SK-N-SH treated with all-trans-retinoic acid at 6 μM for 48 hours (cell line): Measurements from ENCODE around the gene NR4A2.

Source experiments
- ATAC-seq: fragments of 200-7000 bp; cut with Tn5 transposase; 3 replicates; pipeline ENCODE4 v1.9.1; 2020; ENCODE audit warnings: mild to moderate bottlenecking, moderate library complexity
- ARNTL ChIP-seq: fragments of 450-650 bp; formaldehyde crosslinking; IDR thresholded peaks from 2 replicates; pipeline ENCODE4 v1.5.0; 2020; ENCODE audit warnings: low read depth, mild to moderate bottlenecking, moderate library complexity, borderline replicate concordance
- BACH2 ChIP-seq: fragments of 250-450 bp; sonication (Bioruptor Pico); IDR thresholded peaks from 2 replicates; pipeline ENCODE4 v1.9.0; 2021; ENCODE audit warnings: mild to moderate bottlenecking, borderline replicate concordance
- CSDC2 ChIP-seq: fragments of 250-450 bp; sonication (Bioruptor Pico); IDR thresholded peaks from 2 replicates; pipeline ENCODE4 v1.5.0; 2020; ENCODE audit warnings: mild to moderate bottlenecking, moderate library complexity
- CSRNP3 ChIP-seq: fragments of 250-450 bp; sonication (Bioruptor Pico); IDR thresholded peaks from 2 replicates; pipeline ENCODE4 v1.5.1; 2021; ENCODE audit warnings: mild to moderate bottlenecking, moderate library complexity
- ESRRG ChIP-seq: fragments of 250-450 bp; sonication (Bioruptor Pico); IDR thresholded peaks from 2 replicates; pipeline ENCODE4 v1.6.1; 2021; ENCODE audit warnings: mild to moderate bottlenecking
- GLIS3 ChIP-seq: fragments of 250-450 bp; sonication (Bioruptor Pico); IDR thresholded peaks from 2 replicates; pipeline ENCODE4 v1.5.0; 2020; ENCODE audit warnings: mild to moderate bottlenecking, moderate library complexity
- ISL1 ChIP-seq: fragments of 250-450 bp; sonication (Bioruptor Pico); IDR thresholded peaks from 2 replicates; pipeline ENCODE4 v2.1.2; 2022; ENCODE audit warnings: mild to moderate bottlenecking, moderate library complexity
- OSR1 ChIP-seq: fragments of 250-450 bp; sonication (Bioruptor Pico); IDR thresholded peaks from 2 replicates; pipeline ENCODE4 v1.8.0; 2022; ENCODE audit warnings: moderate library complexity, mild to moderate bottlenecking, inconsistent platforms
- PATZ1 ChIP-seq: fragments of 250-450 bp; sonication (Bioruptor Pico); IDR thresholded peaks from 2 replicates; pipeline ENCODE4 v1.8.0; 2020; ENCODE audit warnings: mild to moderate bottlenecking, moderate library complexity, borderline replicate concordance
- PPARA ChIP-seq: fragments of 250-450 bp; sonication (Bioruptor Pico); IDR thresholded peaks from 2 replicates; pipeline ENCODE4 v1.5.0; 2020; ENCODE audit warnings: mild to moderate bottlenecking, borderline replicate concordance
- SNAI2 ChIP-seq: fragments of 250-450 bp; sonication (Bioruptor Pico); IDR thresholded peaks from 2 replicates; pipeline ENCODE4 v1.5.0; 2020; ENCODE audit warnings: mild to moderate bottlenecking, moderate library complexity
- TCF4 ChIP-seq: fragments of 250-450 bp; sonication (Bioruptor Pico); IDR thresholded peaks from 2 replicates; pipeline ENCODE4 v1.8.0; 2021; ENCODE audit warnings: mild to moderate bottlenecking, moderate library complexity, borderline replicate concordance
- ZC3H10 ChIP-seq: fragments of 250-450 bp; sonication (Bioruptor Pico); IDR thresholded peaks from 2 replicates; pipeline ENCODE4 v1.5.1; 2021; ENCODE audit warnings: mild to moderate bottlenecking, moderate library complexity
- ZFP3 ChIP-seq: fragments of 250-450 bp; sonication (Bioruptor Pico); IDR thresholded peaks from 2 replicates; pipeline ENCODE4 v1.5.0; 2020; ENCODE audit warnings: mild to moderate bottlenecking, moderate library complexity
- ZFP30 ChIP-seq: fragments of 450-650 bp; formaldehyde crosslinking; IDR thresholded peaks from 2 replicates; pipeline ENCODE4 v1.5.0; 2022; ENCODE audit warnings: mild to moderate bottlenecking, moderate library complexity
- ZNF565 ChIP-seq: fragments of 450-650 bp; formaldehyde crosslinking; conservative IDR thresholded peaks from 2 replicates; pipeline ENCODE4 v1.5.0; 2020; ENCODE audit warnings: low read depth, mild to moderate bottlenecking, moderate library complexity
- ZNF70 ChIP-seq: fragments of 450-650 bp; formaldehyde crosslinking; IDR thresholded peaks from 2 replicates; pipeline ENCODE4 v1.5.0; 2020; ENCODE audit warnings: mild to moderate bottlenecking, moderate library complexity
- TF ChIP-seq, protein P1 (sequence below): fragments of 250-450 bp; sonication (Bioruptor Pico); IDR thresholded peaks from 2 replicates; pipeline ENCODE4 v1.5.1; 2020; ENCODE audit warnings: low read depth, mild to moderate bottlenecking, moderate library complexity
- TF ChIP-seq, protein P2 (sequence below): fragments of 250-450 bp; sonication (Bioruptor Pico); IDR thresholded peaks from 2 replicates; pipeline ENCODE4 v1.8.0; 2021; ENCODE audit warnings: low read depth, mild to moderate bottlenecking, moderate library complexity, borderline replicate concordance
- TF ChIP-seq, protein P3 (sequence below): fragments of 250-450 bp; sonication (Bioruptor Pico); IDR thresholded peaks from 2 replicates; pipeline ENCODE4 v1.5.0; 2020; ENCODE audit warnings: mild to moderate bottlenecking, moderate library complexity

Gene NR4A2

DNA sequence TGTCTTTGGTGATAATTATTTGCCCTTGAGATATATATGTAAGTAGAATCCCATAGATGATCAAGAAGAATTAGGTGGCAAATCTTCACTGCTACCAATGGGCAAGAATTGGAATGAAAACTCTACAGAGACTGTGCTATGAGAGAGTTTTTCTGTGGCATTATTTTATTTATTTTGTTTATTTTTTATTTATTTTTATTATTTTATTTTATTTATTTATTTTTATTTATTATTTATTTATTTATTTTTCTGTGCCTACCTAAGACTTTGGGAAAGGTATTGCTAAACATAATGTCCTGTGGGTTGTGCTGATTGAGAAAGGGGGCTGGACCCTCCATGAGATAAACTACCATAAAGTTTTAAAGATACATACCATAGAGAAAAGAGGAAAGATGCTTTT lies 16.6 kb upstream of the NR4A2 start:
- TF ChIP-seq SNAI2 = no peak
- no peak for TF ChIP-seq ZFP30 (CRISPR knock-in tag)
- TF ChIP-seq PATZ1 (CRISPR knock-in tag) = no peak
- no peak for TF ChIP-seq ZC3H10 (CRISPR knock-in tag)
- TF ChIP-seq CSDC2 (CRISPR knock-in tag) = no peak
- TF ChIP-seq PPARA (CRISPR knock-in tag) = no peak
- no peak for TF ChIP-seq ESRRG (CRISPR knock-in tag)
- TF ChIP-seq ZNF70 (CRISPR knock-in tag) = no peak
- TF ChIP-seq, protein P1, sequence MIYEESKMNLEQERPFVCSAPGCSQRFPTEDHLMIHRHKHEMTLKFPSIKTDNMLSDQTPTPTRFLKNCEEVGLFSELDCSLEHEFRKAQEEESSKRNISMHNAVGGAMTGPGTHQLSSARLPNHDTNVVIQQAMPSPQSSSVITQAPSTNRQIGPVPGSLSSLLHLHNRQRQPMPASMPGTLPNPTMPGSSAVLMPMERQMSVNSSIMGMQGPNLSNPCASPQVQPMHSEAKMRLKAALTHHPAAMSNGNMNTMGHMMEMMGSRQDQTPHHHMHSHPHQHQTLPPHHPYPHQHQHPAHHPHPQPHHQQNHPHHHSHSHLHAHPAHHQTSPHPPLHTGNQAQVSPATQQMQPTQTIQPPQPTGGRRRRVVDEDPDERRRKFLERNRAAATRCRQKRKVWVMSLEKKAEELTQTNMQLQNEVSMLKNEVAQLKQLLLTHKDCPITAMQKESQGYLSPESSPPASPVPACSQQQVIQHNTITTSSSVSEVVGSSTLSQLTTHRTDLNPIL (CRISPR knock-in tag) = no peak
- TF ChIP-seq ZNF565 (CRISPR knock-in tag) = no peak
- TF ChIP-seq ZFP3 = no peak
- TF ChIP-seq, protein P2, sequence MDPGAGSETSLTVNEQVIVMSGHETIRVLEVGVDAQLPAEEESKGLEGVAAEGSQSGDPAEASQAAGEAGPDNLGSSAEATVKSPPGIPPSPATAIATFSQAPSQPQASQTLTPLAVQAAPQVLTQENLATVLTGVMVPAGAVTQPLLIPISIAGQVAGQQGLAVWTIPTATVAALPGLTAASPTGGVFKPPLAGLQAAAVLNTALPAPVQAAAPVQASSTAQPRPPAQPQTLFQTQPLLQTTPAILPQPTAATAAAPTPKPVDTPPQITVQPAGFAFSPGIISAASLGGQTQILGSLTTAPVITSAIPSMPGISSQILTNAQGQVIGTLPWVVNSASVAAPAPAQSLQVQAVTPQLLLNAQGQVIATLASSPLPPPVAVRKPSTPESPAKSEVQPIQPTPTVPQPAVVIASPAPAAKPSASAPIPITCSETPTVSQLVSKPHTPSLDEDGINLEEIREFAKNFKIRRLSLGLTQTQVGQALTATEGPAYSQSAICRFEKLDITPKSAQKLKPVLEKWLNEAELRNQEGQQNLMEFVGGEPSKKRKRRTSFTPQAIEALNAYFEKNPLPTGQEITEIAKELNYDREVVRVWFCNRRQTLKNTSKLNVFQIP = no peak
- no peak for TF ChIP-seq CSRNP3 (CRISPR knock-in tag)
- no peak for TF ChIP-seq GLIS3 (CRISPR knock-in tag)
- TF ChIP-seq OSR1 (CRISPR knock-in tag) = no peak
- no peak for TF ChIP-seq BACH2 (CRISPR knock-in tag)
- TF ChIP-seq, protein P3, sequence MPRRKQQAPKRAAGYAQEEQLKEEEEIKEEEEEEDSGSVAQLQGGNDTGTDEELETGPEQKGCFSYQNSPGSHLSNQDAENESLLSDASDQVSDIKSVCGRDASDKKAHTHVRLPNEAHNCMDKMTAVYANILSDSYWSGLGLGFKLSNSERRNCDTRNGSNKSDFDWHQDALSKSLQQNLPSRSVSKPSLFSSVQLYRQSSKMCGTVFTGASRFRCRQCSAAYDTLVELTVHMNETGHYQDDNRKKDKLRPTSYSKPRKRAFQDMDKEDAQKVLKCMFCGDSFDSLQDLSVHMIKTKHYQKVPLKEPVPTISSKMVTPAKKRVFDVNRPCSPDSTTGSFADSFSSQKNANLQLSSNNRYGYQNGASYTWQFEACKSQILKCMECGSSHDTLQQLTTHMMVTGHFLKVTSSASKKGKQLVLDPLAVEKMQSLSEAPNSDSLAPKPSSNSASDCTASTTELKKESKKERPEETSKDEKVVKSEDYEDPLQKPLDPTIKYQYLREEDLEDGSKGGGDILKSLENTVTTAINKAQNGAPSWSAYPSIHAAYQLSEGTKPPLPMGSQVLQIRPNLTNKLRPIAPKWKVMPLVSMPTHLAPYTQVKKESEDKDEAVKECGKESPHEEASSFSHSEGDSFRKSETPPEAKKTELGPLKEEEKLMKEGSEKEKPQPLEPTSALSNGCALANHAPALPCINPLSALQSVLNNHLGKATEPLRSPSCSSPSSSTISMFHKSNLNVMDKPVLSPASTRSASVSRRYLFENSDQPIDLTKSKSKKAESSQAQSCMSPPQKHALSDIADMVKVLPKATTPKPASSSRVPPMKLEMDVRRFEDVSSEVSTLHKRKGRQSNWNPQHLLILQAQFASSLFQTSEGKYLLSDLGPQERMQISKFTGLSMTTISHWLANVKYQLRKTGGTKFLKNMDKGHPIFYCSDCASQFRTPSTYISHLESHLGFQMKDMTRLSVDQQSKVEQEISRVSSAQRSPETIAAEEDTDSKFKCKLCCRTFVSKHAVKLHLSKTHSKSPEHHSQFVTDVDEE (CRISPR knock-in tag) = no peak
- no peak for TF ChIP-seq TCF4 (CRISPR knock-in tag)
- no peak for ATAC-seq

DNA sequence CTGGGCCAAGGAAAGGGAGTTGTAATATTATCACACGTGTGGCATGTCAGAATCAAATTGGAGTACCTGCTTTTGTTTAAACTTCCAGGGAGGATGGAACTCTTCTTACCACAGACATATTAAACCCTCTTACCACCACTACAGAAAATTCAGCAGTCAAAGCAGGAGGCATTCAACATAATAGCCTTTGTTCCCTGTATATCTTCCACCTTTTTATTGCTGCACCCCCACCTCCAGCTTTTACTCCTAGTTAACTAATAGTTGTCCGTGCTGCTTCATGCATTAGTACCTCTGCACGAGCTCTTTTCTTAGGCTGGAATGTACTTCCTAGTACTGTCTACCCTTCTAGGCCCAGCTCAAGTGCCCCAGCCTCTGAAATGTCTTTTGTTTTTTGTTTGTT lies 14.9 kb upstream of the NR4A2 start:
- TF ChIP-seq SNAI2 (no peak), PATZ1 (CRISPR knock-in tag) (no peak)
- ATAC-seq = no peak

DNA sequence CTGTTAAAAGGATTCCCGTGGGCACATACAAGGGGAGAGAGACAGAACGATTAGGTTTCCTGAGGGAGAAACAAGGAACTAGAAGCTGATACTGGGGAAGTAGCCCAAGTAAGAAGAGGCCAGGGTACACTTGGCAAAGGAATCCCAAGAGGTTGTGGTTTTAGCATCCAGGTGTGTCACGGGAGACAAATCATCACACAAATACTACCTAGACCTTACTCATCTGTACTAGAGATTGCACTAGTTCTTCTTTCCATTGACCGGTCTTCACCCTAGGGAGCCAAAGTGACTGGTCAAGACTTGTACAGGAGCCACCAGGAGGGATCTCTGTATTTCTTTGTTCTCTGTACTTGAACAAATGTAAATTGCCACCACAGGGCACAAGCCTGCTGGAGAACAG lies 14.2 kb upstream of the NR4A2 start:
- ATAC-seq = no peak
- TF ChIP-seq ARNTL (CRISPR knock-in tag) (no peak), CSDC2 (CRISPR knock-in tag) (no peak), OSR1 (CRISPR knock-in tag) (no peak), ISL1 (CRISPR knock-in tag) (no peak), SNAI2 (no peak)
- TF ChIP-seq, all 23 proteins: peak for 0
